ENCODE results near the gene SNX25. TPM values are rescaled to one million over a fixed set of nuclear protein-coding genes. Genes with fewer than 3 reads are reported as not detected.

Gene SNX25
- total and polyA plus RNA-seq, 4 experiments from 2014 or later: 3.5 to 24.5 (median 15.7) TPM

GRCh38 chr4:185392156-185392555, 182.8 kb downstream of the SNX25 start:
- no peaks in the 10 kb centered on the region for H3K27me3 ChIP-seq (ENCODE audit: insufficient read depth, low read length)
- H3K4me1 ChIP-seq (ENCODE audit: insufficient read depth, low read length): peaks cover 17% of the 10 kb centered on the region
- Mint-ChIP-seq H3K27ac (peak overlapping the region in 3 of 7 donors; percentile 0 to 74 (median 17)), H3K9me3 (no peaks in the 10 kb centered on the region), H3K27me3 (peaks cover 0 to 1% of the 10 kb centered on the region in 2 donors), H3K36me3 (peaks cover 0 to 3% of the 10 kb centered on the region in 2 donors), H3K4me3 (no peak overlapping the region), H3K4me1 (peaks cover 10 to 19% (median 15%) of the 10 kb centered on the region in 4 donors)
- no peak overlapping the region for H3K4me3 ChIP-seq (ENCODE audit: low read length in 2 of 2)
- DNase-seq: no peak
- ChIA-PET CTCF (ENCODE audit: partially characterized antibody) (no interaction called here), POLR2A (ENCODE audit: partially characterized antibody) (interaction anchor here (5.9 kb wide), 1 partner anchor 34 kb away, joined by 94 read pairs; the partner anchor contains the start of gene UFSP2)
- H3K27ac ChIP-seq (ENCODE audit: low read depth, low read length): no peak overlapping the region
- no peaks in the 10 kb centered on the region for H3K9me3 ChIP-seq (ENCODE audit: control insufficient read depth in 1 of 2, low read length in 2 of 2)
- H3K36me3 ChIP-seq (ENCODE audit: insufficient read depth, low read length): no peaks in the 10 kb centered on the region
- intact Hi-C loops (cut with micrococcal nuclease): loop anchor here (10.0 kb wide), 1 partner anchor 803 kb away; the partner anchor contains the start of gene CYP4V2

GRCh38 chr4:185394568-185395237, 185.3 kb downstream of the SNX25 start:
- POLR2A ChIA-PET (ENCODE audit: partially characterized antibody): interaction anchor here (0.7 to 5.9 kb wide), 12 partner anchors 8 to 857 kb away, joined by 3 to 94 read pairs (median 4); partner anchors contain the start of genes CENPU, SNX25 and UFSP2
- Mint-ChIP-seq H3K27me3 (no peaks in the 10 kb centered on the region), H3K9me3 (no peaks in the 10 kb centered on the region), H3K4me1 (peaks cover 10 to 24% (median 18%) of the 10 kb centered on the region in 4 donors), H3K36me3 (peaks cover 0 to 11% of the 10 kb centered on the region in 2 donors), H3K4me3 (peak overlapping the region; percentile 88 to 99 (median 95)), H3K27ac (peak overlapping the region; percentile 82 to 100 (median 99))
- Histone ChIP-seq H3K27me3 (ENCODE audit: insufficient read depth, low read length) (no peaks in the 10 kb centered on the region), H3K9me3 (ENCODE audit: control insufficient read depth in 1 of 2, low read length in 2 of 2) (no peaks in the 10 kb centered on the region), H3K4me1 (ENCODE audit: insufficient read depth, low read length) (peaks cover 18% of the 10 kb centered on the region), H3K36me3 (ENCODE audit: insufficient read depth, low read length) (no peaks in the 10 kb centered on the region), H3K27ac (ENCODE audit: low read depth, low read length) (peak overlapping the region; percentile 99), H3K4me3 (ENCODE audit: low read length in 2 of 2) (peak overlapping the region; percentile 17 to 91)
- intact Hi-C loops (cut with micrococcal nuclease): loop anchor here (5.0 to 10.0 kb wide), 6 partner anchors 252 to 1737 kb away; partner anchors contain the start of genes ACSL1, CENPU, CYP4V2 and RWDD4
- CTCF ChIA-PET (ENCODE audit: partially characterized antibody): interaction anchor here (1.1 to 1.9 kb wide), 3 partner anchors 10 to 31 kb away, joined by 3 to 10 read pairs (median 4); partner anchors contain the start of gene UFSP2
- peak in 1 of 5 donors; percentile 9 for DNase-seq

- Histone ChIP-seq H3K27me3 (ENCODE audit: insufficient read depth, low read length) (no peaks in the 10 kb centered on the region), H3K4me1 (ENCODE audit: insufficient read depth, low read length) (peaks cover 18% of the 10 kb centered on the region), H3K36me3 (ENCODE audit: insufficient read depth, low read length) (no peaks in the 10 kb centered on the region), H3K27ac (ENCODE audit: low read depth, low read length) (peak within 1 kb of the TSS; percentile 99), H3K4me3 (ENCODE audit: low read length in 2 of 2) (peak within 1 kb of the TSS; percentile 91 to 99), H3K9me3 (ENCODE audit: control insufficient read depth in 1 of 2, low read length in 2 of 2) (no peaks in the 10 kb centered on the region)
- intact Hi-C loops (cut with micrococcal nuclease): loop anchor here (5.0 to 10.0 kb wide), 6 partner anchors 253 to 1738 kb away; partner anchors contain the start of genes ACSL1, CENPU, CYP4V2 and RWDD4
- H3K36me3 Mint-ChIP-seq: peaks cover 5 to 17% of the 10 kb centered on the region in 2 donors
- POLR2A ChIA-PET (ENCODE audit: partially characterized antibody): interaction anchor here (0.6 to 5.9 kb wide), 20 partner anchors 9 to 1952 kb away, joined by 3 to 94 read pairs (median 5); partner anchors contain the start of genes CCDC110, CENPU, CFAP97 and SLC25A4
- H3K27me3 Mint-ChIP-seq: no peaks in the 10 kb centered on the region
- H3K4me3 Mint-ChIP-seq: peak within 1 kb of the TSS; percentile 88 to 99 (median 95)
- DNase-seq: peak in 4 of 5 donors; percentile 29 to 46 (median 38)
- peak within 1 kb of the TSS; percentile 92 to 100 (median 99) for H3K27ac Mint-ChIP-seq
- no peaks in the 10 kb centered on the region for H3K9me3 Mint-ChIP-seq
- peaks cover 10 to 24% (median 18%) of the 10 kb centered on the region in 4 donors for H3K4me1 Mint-ChIP-seq
- CTCF ChIA-PET (ENCODE audit: partially characterized antibody): interaction anchor here (1.1 to 1.9 kb wide), 4 partner anchors 10 to 53 kb away, joined by 3 to 10 read pairs (median 4); partner anchors contain the start of gene UFSP2
Observed at GRCh38 chr4:185395238-185395955, 186.0 kb downstream of the SNX25 start, which contains the start of gene LRP2BP. TSS of gene LRP2BP (minus strand) at chr4:185395924. CDS start at chr4:185378186, 17,738 bp downstream.

GRCh38 chr4:185395956-185396723, 186.7 kb downstream of the SNX25 start:
- intact Hi-C loops (cut with micrococcal nuclease): loop anchor here (1.0 to 10.0 kb wide), 9 partner anchors 29 to 1739 kb away; partner anchors contain the start of genes ACSL1, CCDC110, CENPU and CYP4V2
- POLR2A ChIA-PET (ENCODE audit: partially characterized antibody): interaction anchor here (0.7 to 5.9 kb wide), 28 partner anchors 9 to 1953 kb away, joined by 3 to 94 read pairs (median 4); partner anchors contain the start of genes CASP3, CCDC110, CENPU and CFAP97

GRCh38 chr4:185396724-185397385, 187.5 kb downstream of the SNX25 start, which contains the start of gene ANKRD37:
TSS of gene ANKRD37 (plus strand) at chr4:185396841. CDS start at chr4:185396924, 83 bp downstream.
- Histone ChIP-seq H3K27me3 (ENCODE audit: insufficient read depth, low read length) (no peaks in the 10 kb centered on the region), H3K4me1 (ENCODE audit: insufficient read depth, low read length) (peaks cover 18% of the 10 kb centered on the region), H3K27ac (ENCODE audit: low read depth, low read length) (peak within 1 kb of the TSS; percentile 99), H3K4me3 (ENCODE audit: low read length in 2 of 2) (peak within 1 kb of the TSS; percentile 91 to 99), H3K36me3 (ENCODE audit: insufficient read depth, low read length) (peaks cover 5% of the 10 kb centered on the region), H3K9me3 (ENCODE audit: control insufficient read depth in 1 of 2, low read length in 2 of 2) (no peaks in the 10 kb centered on the region)
- peak within 1 kb of the TSS; percentile 92 to 100 (median 99) for H3K27ac Mint-ChIP-seq
- peak in 1 of 5 donors; percentile 39 for DNase-seq
- H3K4me1 Mint-ChIP-seq: peaks cover 11 to 22% (median 18%) of the 10 kb centered on the region in 4 donors
- peak within 1 kb of the TSS; percentile 88 to 99 (median 95) for H3K4me3 Mint-ChIP-seq
- no peaks in the 10 kb centered on the region for H3K27me3 Mint-ChIP-seq
- intact Hi-C loops (cut with micrococcal nuclease): loop anchor here (1.0 to 10.0 kb wide), 9 partner anchors 28 to 1740 kb away; partner anchors contain the start of genes ACSL1, CCDC110, CENPU and CYP4V2
- CTCF ChIA-PET (ENCODE audit: partially characterized antibody): interaction anchor here (1.9 kb wide), 1 partner anchor 29 kb away, joined by 10 read pairs; the partner anchor contains the start of gene UFSP2
- POLR2A ChIA-PET (ENCODE audit: partially characterized antibody): interaction anchor here (0.7 to 5.9 kb wide), 22 partner anchors 8 to 922 kb away, joined by 3 to 94 read pairs (median 4); partner anchors contain the start of genes CASP3, CCDC110, CENPU and CFAP97
- H3K36me3 Mint-ChIP-seq: peaks cover 6 to 24% of the 10 kb centered on the region in 2 donors
- H3K9me3 Mint-ChIP-seq: no peaks in the 10 kb centered on the region

More at GRCh38 chr4:185395956-185396723, 186.7 kb downstream of the SNX25 start:
- peak overlapping the region; percentile 91 to 99 for H3K4me3 ChIP-seq (ENCODE audit: low read length in 2 of 2)
- no peaks in the 10 kb centered on the region for H3K36me3 ChIP-seq (ENCODE audit: insufficient read depth, low read length)
- H3K4me3 Mint-ChIP-seq: peak overlapping the region; percentile 88 to 99 (median 95)
- CTCF ChIA-PET (ENCODE audit: partially characterized antibody): interaction anchor here (1.1 to 1.9 kb wide), 3 partner anchors 9 to 53 kb away, joined by 3 to 10 read pairs (median 4); partner anchors contain the start of gene UFSP2
- peaks cover 11 to 24% (median 18%) of the 10 kb centered on the region in 4 donors for H3K4me1 Mint-ChIP-seq
- DNase-seq: peak; percentile 95 to 98 (median 97)
- no peaks in the 10 kb centered on the region for H3K27me3 ChIP-seq (ENCODE audit: insufficient read depth, low read length)
- no peaks in the 10 kb centered on the region for H3K9me3 ChIP-seq (ENCODE audit: control insufficient read depth in 1 of 2, low read length in 2 of 2)
- H3K27ac Mint-ChIP-seq: peak overlapping the region; percentile 92 to 100 (median 99)
- H3K36me3 Mint-ChIP-seq: peaks cover 5 to 21% of the 10 kb centered on the region in 2 donors
- no peaks in the 10 kb centered on the region for H3K27me3 Mint-ChIP-seq
- peak overlapping the region; percentile 99 for H3K27ac ChIP-seq (ENCODE audit: low read depth, low read length)
- H3K9me3 Mint-ChIP-seq: no peaks in the 10 kb centered on the region
- peaks cover 18% of the 10 kb centered on the region for H3K4me1 ChIP-seq (ENCODE audit: insufficient read depth, low read length)

All from CD4-positive, alpha-beta memory T cell (primary cell).